NT2/D1 (cell line): Measurements from ENCODE around the gene LIMK1.

Source experiments
- SUZ12 ChIP-seq: IDR thresholded peaks from 2 replicates; pipeline ENCODE4 v1.6.1; 2011; ENCODE audit not compliant: insufficient read length, insufficient read depth; ENCODE audit errors: extremely low read depth
- YY1 ChIP-seq: IDR thresholded peaks from 2 replicates; pipeline ENCODE4 v1.6.1; 2011; ENCODE audit not compliant: insufficient read length, insufficient read depth

- TF ChIP-seq SUZ12, result no peak
- TF ChIP-seq YY1, result no peak
Measured at GRCh38 chr7:74138945-74139843, 55.6 kb downstream of the LIMK1 start.
